NCI-H345 (cell line): ENCODE results near the gene AHI1.

Experiments
- DNase-seq: peaks from one replicate; lab custom pipeline; 2025; lab: John Stamatoyannopoulos, UW

Gene AHI1

DNA sequence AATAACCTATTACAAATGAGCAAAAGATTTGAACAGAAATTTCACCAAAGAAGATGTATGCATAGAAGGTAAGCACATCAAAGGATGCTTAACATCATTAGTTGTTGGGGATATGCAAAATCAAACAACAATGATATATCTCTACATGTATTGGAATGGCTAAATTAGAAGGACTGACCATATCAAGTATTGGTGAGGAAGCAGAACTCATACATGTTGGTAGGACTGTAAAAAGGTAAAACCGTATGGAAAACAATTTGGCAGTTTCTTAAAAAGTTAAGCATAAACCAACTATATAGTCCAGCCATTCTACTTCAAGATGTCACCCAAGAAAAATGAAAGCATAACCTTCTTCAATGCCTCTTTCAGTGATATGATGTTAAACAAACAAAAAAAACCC lies 202.5 kb downstream of the AHI1 start:
- DNase-seq, result no peak

- no peak for DNase-seq
These were observed 206.1 kb downstream of the AHI1 start for GRCh38 chr6:135291288-135292076.

GRCh38 chr6:135289816-135290215 lies 207.7 kb downstream of the AHI1 start:
- DNase-seq, result no peak

- no peak for DNase-seq
These were observed 210.5 kb downstream of the AHI1 start for GRCh38 chr6:135286962-135287538.

GRCh38 chr6:135285165-135285564 lies 212.4 kb downstream of the AHI1 start:
- DNase-seq, result no peak

DNA sequence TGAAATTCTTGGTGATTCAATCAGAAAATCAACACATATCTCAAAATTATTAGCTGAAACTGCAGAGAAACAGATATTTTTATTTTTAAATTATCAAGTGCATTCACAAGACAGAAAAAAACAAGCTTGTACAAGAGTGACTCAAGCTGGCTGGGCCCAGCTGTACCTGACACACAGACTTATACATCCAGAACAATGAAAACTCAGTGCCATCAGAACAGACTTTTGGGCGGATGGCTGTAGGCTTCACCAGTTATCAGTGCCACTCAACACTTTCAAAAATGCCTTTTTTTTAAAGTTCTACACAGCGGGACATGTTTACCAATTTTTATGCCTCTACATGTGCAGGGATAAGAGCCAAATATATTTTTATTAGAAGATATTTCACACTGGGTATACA lies 213.6 kb downstream of the AHI1 start:
- no peak for DNase-seq

DNA sequence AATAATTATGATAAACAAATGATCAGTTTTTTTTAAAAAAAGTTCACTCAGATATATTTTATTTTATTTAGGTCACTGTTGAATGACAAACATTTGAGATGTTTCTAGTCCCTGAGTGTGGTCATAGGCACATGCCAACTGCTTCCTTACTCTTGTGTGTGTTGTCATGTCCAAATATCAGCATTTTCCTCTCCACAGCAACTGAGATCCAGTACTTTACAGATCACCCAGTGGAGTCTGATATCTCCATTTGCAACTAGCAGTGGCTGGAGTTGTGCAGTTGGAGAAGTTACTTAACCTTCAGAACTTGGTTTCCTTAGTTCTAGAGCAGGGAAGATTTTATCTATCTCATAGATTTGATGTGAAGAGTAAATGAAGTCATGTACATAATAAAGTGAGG lies 215.1 kb downstream of the AHI1 start:
- DNase-seq, result no peak

- no peak for DNase-seq
These were observed 215.6 kb downstream of the AHI1 start for GRCh38 chr6:135281964-135282363.

DNA sequence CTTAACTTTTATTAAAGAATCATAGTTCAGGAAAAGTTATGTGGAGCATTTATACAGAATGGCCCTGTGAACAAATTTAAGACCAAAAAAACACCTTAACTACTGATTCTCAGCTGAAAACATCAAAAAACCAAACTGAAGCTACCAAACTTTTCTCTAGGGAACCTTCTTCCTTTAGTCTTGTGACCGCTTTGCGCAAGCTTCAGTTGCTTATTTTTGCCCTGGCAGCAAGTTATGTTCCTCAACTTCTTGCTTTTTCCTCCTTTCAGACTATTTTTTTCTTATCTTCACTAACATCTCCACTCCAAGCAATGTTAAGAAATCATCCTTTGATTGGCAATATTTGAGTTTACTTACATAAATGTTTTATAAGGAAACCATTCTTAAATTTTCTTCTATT lies 216.3 kb downstream of the AHI1 start:
- DNase-seq, result no peak

DNA sequence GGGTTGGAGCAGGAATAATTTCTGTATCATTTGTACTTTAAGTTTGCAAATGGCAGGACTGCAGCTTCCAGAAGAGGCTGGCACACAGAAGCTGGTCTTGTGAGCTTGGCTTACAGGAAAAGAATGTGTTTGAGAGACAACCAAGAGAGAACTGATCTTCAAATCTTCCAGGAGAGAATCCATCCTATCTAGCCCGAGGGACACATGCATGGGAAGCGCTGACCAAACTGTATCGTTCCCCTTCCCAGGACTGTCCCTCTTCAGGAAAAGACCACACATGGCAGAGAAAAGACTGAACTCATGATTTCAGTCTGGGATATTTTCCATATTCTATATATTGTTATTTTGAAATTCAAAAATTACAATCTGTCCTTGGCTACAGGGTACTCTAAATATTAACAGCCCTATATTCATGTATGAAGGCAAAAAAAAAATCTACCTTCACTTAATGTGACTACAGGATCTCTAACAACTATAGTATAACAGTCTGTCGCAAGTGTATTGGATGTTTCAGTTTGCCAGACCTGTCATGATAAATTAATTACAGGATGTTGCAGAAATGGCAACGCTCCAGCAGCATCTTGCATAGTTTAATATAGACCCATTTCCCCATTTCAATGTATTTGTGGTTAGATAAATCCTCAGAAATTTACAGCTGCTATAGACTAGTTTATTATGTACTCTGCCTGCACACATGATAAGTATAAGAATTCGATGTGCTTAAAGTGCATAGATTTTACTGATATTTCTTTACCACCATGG lies 217.0 kb downstream of the AHI1 start:
- no peak for DNase-seq

GRCh38 chr6:135277422-135277821 lies 220.1 kb downstream of the AHI1 start:
- DNase-seq, result no peak

- DNase-seq, result no peak
These were observed 222.8 kb downstream of the AHI1 start for GRCh38 chr6:135274561-135275293.

DNA sequence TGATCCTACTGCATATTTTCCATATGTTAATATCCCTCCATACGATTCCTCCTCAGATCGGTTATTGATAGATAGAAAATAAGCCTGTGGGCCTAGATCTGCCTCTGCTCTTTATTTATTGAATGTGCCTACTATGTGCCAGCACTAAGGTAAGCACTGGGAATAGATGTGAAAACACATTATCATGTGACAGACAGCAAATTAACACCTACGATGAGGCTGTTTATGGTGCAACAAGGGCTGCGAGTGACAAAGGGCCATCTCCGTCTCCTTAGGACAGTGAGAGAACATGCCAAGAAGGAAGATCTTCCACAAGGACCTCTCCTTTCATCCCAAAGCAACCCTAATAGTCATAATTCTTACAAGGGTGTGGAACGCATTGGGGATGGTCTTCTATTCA lies 225.9 kb downstream of the AHI1 start:
- no peak for DNase-seq

DNA sequence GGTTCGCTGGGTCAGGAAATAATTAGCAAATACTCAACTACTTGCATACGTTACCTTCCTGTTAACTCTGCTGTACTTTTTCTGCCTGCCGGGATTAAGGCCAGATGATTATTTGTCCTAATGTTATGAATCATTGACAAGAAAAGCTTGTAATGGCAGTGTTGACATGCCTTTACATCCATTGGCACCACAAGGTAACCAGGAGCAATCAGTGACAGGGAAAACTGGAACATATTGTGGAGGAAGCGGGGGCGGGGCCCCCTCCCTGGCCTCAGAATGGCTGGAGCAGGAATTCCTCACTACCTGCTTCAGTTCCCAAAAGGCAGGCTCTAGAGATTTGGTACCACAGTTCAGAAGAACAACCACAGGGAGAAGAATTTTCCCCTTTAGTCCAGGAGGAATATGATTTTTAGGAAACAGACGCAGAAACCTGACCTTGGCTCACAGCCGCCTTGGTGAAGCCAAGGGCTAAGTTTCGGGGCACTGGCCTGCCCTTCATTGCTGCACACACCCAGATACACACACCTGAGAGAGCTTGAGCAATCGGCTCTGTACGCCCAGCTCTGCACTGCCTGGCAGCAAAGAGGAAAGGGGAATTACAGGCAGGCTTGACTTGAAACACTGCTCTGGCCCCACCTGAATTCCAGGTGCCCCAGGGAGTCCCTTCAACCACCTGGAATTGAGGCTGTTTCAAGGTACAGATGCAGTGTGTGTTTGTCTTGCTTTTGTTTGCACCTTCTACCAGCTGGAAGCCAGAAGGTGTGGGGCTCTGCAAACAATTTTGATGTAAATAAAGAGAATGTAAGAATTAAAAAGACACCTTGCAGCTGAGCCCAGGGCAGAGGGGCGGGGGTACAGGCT lies 226.6 kb downstream of the AHI1 start:
- DNase-seq, result peak; percentile 78

GRCh38 chr6:135269481-135269891 lies 228.1 kb downstream of the AHI1 start:
- no peak for DNase-seq

DNA sequence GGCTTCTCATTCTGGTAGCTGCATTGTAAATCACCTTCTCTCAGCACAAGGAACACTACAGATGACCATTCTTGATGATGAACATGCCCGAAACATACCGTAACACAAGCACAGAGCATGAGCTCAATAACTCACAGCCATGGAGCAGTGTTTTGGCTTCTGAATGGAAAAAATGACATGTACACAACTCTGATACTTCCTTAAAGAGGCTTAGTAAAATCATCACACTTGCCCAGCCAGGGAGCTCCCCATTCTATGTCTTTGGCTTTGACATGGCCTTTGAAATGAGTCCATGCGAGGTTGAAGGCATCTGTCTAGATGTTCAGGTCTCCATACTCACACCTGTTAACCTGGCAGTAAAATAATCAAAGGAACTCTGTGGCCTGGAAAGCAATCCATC lies 228.8 kb downstream of the AHI1 start:
- no peak for DNase-seq

DNA sequence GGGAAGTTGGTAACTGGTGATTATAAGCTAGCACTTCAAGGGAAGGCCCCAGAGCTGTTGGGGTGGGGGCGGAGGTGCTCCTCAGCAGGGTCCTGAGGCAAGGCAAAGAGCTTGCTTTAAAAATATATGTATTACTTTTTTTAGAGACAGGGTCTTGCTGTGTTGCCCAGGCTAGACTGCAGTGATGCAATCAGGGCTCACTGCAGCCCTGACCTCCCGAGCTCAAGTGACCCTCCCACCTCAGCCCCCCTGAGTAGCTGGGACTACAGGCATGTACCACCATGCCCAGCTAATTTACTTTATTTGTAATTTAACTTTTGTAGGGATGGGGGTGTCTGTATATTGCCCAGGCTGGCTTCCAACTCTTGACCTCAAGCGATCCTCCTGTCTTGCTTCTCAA lies 229.3 kb downstream of the AHI1 start:
- no peak for DNase-seq

GRCh38 chr6:135267085-135267484 lies 230.5 kb downstream of the AHI1 start:
- DNase-seq, result peak; percentile 65

- peak; percentile 42 for DNase-seq
These were observed 230.9 kb downstream of the AHI1 start for GRCh38 chr6:135266675-135267074.

GRCh38 chr6:135265278-135265677 lies 232.3 kb downstream of the AHI1 start:
- DNase-seq, result no peak
